Lung microvascular endothelial cell (primary cell): ENCODE data around the gene KLHL1. TPM values are rescaled to one million over a fixed set of nuclear protein-coding genes. Genes with fewer than 3 reads are reported as not detected.
A peak's percentile ranks its signal among the peaks of the same experiment; 100 is the strongest.

Experiments used
- DNase-seq, 2 donors: peaks; one replicate each; pipeline versions ENCODE4 v3.0.0 to v3.0.0-alpha.2; 2010; ENCODE audit warnings: low read depth in 2 of 2
- total RNA-seq: library from RNA; depleted of rRNA; stranded (reverse); fragments of >200 nt; gene quantifications from 2 replicates; pipeline ENCODE4 v1.2.1, GENCODE V29; 2014

The KLHL1 gene
- total RNA-seq, 1 donor from 2014 or later, result not detected

DNA sequence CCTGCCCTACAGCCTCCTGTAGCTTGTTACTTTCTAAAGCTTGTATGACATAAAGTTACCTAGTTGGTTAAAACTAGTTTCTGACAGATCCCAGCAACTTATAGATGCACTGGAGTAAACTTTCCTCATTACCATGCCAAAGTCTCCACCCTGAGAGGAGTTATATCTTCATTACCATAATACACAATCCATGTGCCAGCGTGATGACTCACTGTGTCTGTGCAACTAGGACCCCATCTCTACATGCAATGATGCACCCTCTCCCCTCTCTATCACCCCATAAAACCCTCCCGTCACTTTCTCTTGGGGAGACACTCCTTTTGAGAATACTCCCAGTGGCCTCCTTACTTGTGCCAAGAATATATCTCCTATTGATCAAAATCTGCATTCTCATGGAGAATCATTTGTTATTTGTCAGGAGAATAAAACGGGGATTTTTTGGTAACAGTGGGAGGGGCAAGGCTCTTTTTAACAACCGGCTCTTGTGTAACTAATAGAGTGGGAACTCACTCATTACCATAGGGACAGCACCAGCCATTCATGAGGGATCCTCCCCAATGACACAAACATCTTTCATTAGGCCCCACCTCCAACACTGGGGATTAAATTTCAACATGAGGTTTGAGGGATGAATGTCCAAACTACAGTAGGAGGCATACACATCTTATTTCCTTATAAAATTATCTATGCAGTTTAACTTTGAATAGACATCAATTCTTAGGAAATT, 235.8 kb downstream of the KLHL1 start:
- no peak for DNase-seq

DNA sequence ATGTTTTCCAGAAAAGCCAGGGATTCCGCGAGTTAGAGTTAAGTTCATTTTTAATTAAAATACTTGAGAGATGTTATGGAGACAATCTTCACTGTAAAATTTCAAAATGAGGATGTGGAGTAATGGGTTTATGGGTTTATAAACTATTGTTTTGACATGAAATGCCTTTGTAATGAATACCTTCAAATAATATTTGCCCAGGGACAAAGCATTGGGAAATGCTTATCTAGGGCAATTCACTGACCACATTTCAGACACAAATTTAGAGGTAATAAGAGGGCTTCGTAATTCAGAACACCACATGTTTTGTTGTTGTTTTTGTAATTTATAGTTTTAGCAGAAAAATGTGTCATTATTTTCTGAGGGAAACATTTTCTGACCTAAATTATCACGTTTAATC, 241.7 kb downstream of the KLHL1 start:
- DNase-seq, result no peak

DNA sequence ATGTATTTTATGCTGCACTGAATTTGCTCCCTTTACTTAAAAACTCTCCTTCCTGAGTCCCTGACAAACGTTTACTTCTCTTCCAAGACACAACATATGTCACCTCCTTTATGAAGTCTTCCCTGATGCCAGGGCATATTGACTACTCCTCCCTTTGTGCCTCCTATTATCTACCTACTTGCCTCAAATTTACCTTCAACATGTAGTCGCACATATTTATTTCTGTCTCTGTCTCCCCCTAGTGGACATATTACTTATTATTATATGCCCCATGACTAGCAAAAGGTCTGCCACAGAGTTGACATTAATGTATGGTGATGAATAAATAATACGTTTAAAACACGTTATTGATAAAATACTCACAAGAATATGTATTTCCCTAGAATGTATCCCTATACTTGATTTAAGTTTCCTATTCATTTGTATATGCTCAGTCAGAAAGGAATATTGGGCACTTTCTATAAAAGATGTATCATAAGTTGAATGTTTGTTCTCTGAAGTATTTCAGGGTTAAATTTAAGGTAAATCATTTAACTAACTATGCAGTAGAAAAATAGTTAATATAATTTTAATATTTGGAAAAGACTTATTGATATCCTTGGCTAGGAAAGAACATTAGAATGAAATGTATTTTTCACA, 250.9 kb downstream of the KLHL1 start:
- peak; percentile 27 to 45 for DNase-seq

DNA sequence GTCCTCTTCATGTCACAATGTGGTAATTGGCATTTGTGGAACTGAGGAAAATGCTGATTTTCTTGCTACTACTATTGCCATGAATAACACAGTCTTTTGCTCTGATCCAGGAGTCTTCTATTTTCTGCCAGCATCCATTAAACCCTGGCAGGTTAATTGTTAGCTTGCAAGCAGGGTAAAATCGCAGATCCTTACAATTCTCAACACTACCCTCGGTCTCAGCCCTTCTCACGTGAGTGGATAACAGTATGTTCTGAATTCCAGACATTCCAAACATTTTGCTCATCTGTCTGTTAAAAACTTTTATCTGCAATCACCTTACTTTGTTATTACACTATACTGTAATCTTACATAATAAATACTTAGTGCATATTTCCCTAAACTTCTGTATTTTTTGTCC, 251.9 kb downstream of the KLHL1 start:
- DNase-seq, result no peak

DNA sequence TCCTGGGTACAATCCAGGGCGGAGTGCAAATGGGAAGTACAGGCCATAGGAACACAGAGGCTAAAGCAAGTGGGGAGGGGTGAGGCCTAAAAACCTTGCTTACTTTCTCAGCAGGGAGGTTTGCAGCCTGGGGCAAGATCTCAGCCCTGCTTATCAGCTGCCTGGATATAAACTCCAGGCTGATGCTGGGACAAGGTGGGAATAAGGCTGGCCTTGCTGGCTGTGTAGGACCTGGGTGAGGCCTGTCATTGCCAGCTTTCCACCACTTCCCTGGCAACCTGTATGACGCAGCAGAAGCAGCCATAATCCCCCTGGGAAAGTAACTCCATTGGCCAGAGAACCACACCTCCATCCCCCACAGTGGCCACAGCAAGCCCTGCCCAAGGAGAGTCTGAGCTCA, 279.7 kb downstream of the KLHL1 start:
- DNase-seq, result no peak

DNA sequence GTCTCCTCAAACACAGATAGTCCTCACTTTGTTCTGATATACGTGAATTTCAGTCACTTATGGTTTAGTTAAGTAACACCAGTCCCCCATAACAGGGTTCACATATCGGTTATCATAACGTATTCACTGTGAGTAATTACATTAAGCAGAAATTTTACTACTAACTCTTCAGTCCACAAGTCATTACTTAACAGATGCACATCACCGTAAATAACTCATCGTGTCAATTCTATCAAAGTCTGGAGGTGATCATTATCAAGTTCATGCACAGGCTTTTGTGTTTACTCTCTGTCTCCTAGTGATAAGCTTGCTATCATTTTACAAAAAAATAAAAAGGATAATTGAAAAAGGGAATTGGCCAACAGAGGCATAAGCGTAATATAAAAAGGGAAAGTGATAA, 288.1 kb downstream of the KLHL1 start:
- DNase-seq, result no peak

DNA sequence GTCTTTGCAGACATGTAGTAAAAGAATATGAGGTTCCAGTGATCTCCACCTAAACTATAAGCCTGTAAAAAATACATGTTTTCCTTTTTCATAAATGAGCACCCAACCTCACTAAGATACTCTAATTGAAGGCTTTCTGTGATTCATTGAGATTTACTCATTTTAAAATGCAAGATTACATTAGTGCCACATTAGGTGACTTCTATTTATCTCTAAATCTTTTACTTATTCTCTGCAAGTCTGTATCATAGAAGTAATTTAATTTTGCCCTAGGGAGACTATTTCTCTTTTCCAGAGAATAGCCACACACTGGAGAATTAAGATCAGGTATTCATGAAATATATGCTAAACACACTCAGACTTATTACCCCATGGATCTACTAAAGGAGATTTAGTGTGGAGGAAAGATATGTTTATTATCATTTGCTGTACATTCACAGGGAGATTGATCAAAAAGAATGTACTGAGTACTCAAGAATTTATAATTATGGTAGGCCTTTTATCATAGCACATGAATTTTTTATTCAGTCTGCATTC, 290.9 kb downstream of the KLHL1 start:
- no peak for DNase-seq

DNA sequence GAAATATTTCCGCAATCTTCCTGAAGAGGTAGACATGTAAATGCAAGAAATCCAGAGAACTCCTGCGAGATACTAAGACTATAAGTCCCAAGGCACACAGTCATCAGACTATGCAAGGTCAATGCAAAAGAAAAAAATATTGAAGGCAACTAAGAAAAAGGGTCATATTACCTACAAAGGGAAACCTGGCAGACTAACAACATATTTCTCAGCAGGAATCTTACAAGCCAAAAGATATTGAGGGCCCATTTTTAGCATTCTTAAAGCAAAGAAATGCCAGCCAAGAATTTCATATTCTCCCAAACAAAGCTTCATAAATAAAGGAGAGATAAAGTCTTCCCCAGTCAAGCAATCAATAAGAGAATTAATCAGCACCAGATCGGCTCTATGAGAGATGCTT, 299.1 kb downstream of the KLHL1 start:
- DNase-seq, result no peak

DNA sequence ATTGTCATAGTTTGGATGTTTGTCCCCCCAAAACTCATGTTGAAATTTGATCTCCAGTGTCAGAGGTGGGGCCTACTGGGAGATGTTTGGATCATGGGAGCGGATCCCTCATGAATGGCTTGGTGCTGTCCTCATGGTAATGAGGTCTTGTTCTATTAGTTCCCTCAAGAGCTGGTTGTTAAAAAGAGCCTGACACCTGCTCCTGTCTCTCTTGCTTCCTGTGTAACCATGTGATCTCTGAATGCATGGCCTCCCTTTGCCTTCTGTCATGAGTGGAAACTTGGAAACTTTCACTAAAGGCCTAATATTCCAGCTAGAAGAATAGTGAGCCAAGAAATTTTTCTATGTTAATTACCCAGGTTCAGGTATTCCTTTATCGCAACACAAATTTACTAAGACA, 312.0 kb downstream of the KLHL1 start:
- no peak for DNase-seq

DNA sequence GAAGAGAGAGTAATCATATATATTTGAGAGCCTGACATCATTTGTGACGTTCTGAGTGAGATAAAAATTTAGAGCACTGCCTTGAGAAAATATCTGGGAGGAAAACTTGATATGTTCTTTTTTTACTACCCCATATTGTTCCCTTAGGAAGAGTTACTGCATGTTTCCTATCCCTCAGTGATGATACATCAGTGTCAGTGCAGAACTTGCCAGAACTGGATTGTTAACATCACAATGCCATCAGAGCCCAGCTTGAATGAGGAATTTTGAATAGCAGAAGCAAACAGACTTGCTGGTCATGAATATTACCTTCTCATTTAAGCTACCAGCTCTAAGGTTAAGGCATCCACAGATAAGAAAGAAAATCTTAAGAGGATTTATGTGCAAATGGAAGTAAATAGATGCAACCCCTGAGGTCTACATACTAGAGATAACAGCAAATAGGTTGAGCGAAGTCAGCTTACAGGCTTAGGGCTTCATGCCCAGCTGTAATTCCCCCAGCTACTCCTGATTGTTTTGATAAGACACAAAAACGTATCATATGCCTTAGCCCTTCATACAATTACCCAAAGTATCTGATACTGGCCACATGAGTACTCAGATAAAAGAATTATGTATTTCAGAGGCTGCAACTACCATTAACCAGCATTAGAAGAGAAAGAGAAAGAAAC, 314.3 kb downstream of the KLHL1 start:
- no peak for DNase-seq

DNA sequence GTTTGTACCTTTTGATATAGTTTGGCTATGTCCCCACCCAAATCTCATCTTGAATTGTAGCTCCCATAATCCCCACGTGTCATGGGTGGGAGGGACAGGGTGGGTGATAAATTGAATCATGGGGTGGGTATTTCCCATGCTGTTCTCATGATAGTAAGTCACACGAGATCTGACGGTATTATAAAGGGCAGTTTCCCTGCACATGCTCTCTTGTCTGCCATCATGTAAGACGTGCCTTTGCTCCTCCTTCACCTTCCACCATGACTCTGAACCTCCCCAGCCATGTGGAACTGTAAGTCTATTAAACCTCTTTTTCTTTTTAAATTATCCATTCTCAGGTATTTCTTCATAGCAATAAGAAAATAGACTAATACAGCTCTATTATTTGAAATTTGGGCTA, 331.3 kb downstream of the KLHL1 start:
- DNase-seq, result no peak

DNA sequence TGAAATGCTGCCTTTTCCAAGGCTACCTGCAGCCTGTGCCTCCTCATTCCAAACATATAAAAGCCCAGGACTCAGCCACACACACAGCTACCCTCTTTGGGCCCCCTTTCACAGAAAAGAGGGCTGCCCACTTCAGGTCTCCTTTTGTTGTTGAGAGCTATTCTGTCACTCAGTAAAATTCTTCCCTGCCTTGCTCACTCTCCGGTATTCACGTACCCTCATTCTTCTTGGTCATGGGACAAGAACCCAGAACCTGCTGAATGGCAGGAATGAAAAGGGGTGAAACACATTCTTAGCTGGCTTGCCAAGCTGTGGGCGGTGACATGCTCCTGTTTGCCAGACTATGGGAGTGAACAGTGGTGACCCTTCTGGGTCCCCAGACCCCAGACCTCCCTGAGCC, 338.6 kb downstream of the KLHL1 start:
- no peak for DNase-seq

DNA sequence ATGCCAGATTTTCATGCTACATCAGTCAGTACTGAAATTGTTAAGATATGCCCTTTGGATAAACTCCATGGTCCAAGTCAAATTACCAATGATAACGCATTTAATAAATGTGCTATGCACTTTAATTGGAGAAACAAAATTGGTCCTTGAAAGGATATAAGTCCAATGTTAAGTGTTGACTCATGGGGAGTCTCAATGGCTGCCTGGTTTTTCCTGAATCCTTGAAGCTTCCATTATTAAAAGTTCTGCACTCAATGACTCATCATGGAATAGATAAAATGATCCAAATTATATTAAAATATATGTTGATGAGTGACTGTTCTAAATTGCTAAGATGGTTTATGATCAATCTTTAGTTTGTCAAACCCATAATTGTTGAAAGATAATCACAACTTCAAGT, 346.7 kb downstream of the KLHL1 start:
- DNase-seq, result no peak

DNA sequence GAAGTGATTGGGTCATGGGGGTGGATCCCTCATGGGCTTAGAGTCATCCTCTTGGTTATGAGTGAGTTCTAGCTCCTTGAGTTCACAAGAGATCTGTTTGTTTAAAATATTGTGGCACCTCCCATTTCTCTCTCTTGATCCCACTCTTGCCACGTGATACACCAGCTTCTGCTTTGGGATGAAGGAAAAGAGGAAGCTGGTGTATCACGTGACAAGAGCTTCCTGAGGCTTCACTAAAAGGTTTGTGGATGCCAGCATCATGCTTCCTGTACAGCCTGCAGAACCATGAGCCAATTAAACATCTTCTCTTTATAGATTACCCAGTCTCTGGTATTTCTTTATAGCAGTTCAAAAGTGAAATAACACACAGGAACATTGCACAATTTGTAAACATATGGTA, 353.2 kb downstream of the KLHL1 start:
- no peak for DNase-seq

DNA sequence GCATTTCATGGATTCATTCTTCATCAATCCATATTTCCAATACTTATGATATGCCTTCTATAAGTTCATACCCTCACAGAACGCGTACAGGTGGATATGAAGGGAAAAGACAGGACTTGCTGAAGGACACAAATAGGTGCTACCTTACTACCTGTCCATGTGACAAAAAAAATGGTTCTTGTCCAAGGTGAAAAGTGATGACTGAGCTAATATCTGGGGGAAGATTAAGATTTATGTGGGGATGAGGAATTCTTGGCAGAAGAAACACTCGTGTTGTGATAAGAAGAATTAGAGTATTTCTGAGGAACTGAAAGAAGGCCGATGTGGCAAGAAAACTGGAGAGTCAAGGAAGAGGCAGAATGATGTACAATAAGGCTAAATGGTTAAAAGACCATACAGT, 357.0 kb downstream of the KLHL1 start:
- no peak for DNase-seq

DNA sequence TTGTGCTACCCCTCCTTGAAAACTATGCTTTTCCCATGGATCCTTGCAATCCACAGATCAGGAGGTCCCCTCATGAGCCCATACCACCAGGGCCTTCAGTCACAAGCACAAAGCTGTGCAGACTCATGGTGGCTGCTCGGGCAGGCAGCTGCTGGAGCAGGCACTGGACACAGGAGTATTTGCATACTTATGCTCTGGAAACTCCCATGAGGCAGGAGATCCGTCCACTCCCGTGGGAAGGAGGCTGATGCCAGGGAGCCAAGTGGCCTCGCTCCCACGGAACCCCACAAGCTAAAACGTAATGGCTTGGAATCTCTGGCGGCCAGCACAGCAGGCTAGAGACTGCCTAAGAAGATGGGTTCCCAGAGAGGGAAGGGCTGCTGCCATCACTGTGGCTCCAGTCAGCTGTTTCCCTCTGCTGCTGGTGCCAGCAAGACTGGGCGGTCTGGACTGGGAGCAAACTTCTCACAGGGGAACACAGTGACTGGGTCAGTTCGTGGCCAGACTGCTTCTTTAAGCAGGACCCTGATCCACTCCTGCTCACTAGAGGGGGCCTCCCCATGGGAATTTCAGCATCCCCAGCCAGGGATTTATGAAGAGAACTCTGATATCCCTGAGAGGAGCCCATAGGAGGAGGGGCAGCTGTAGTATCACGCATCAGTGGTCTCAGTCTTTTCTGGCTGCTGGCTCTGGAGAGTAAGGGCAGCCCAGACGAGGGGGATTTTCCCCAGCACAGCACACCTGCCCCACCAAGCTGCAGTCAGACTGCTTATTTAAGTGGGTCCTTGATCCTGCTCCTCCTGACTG, 370.9 kb downstream of the KLHL1 start:
- DNase-seq, result no peak

DNA sequence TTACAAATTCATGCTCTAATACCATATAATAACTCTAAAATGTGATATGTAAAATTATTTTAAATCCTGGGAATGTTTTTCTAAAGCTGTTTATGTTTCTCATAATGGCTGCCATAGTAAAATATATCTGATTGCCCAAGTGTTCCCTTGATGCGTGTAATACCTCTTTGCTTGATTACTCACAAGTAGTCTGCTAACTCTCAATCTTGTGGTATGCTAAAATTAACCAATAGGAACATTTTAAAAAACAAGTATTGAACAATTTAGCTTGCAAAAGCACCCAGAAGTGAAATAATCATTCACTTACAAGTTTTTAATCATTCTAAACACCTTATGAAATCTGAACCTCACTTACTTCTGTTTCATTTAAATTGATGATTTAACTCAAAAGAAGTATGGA, 386.6 kb downstream of the KLHL1 start:
- DNase-seq, result no peak

DNA sequence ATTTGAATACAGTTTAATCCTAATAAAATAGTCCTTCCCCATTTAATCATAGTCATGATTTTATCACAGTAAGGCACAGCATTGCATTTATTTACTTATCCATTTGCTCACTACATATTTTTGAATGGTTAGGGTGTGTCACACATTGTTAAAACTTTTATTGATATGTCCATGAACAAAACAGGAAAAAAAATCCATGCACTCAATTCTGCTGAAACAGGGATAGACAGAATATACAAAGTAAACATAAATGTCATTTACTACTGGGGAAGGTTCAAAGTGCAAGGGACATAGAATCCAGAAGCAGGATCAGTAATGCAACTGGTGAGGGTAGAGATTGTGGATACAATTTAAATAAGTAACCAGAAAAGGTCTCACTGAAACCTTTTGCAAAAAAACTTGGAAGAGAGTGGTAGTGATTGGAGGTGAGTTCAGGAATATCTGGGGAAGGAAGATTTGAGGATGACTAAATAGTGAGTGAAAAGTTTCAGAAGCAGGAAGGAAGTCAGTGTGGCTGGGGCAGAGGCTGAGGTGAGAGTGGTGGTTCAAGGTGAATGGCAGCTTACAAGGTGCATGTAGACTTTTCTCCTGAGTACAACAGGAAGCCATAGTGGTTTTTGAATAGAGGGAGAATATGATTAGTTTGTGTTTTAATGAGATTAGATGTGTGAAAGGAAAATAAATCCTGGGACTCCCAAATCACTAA, 387.8 kb downstream of the KLHL1 start:
- no peak for DNase-seq

DNA sequence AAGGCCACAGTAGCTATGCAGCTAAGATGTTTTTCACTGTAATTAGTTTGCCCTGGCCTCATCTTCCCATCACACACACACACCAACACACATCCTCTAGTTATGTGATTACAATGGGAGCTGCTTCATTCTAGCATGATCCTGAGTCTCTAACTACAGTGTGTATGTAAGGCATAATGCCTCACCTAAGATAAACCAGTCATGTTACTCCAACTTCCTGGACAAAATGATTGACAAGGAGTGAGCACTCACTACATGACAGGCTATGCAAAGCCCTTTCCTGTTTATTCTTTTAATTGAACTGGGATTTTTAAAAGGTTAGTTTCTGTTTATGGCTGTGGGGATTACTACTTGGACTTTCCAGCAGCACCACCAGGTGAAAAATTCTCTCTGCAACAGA, 401.4 kb downstream of the KLHL1 start:
- no peak for DNase-seq

DNA sequence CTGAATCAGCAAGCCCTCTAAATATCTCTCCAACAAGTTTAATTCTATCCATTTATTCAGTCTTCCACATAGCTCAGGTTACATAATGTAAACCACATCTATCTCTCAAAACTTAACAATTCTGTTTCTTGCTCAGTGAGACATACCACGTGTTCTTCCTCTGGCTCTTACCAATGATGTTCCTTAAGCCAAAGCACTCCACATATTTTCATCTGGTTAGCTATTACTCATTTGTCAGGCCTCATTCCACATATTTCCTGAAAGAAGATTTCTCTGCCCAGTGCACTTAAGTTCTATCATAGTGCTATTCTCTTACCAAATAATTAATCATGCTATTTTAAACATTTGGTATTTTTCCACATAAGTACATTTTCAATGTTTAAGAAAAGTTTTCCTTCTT, 403.9 kb downstream of the KLHL1 start:
- no peak for DNase-seq

DNA sequence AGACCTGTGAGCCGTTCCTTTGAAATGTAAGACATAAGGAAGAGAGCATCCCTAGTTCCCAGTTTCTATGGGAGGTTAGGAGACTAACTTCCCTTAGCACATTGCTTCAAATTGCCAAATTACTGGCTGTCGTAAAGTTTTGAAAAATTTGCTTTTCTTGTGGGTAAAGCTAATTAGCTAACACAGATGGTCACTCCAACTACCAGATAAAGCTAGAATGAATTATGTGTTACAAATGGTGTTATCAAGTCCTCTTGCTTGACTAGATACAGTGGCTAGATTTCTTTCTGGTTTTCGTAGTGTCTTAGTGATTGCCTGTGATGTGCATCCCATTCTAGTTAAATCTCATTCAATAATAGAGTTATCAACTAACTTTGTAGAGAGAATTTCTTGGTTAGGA, 417.3 kb downstream of the KLHL1 start:
- no peak for DNase-seq
